Thyroid gland (tissue), 4 donors: ENCODE data around the gene ICOS.

ENCODE experiments used
- POLR2A ChIP-seq, 2 donors: fragments of 450-650 bp; IDR thresholded peaks; one replicate each; pipeline ENCODE4 v1.6.1; 2017; ENCODE audit warnings: antibody characterized with exemption in 2 of 2, mild to moderate bottlenecking in 2 of 2, moderate library complexity in 1 of 2
- TF ChIP-seq, protein P1 (sequence below), 6 experiments: fragments of 200-600 bp in 3 of 6; fragments of 450-650 bp in 3 of 6; sonication (generic) in 3 of 6; IDR thresholded peaks; one replicate each; pipeline ENCODE4 v1.5.1; 2016 to 2019; ENCODE audit warnings: antibody characterized with exemption in 6 of 6, mild to moderate bottlenecking in 2 of 6, inconsistent platforms in 1 of 6, moderate library complexity in 1 of 6

DNA sequence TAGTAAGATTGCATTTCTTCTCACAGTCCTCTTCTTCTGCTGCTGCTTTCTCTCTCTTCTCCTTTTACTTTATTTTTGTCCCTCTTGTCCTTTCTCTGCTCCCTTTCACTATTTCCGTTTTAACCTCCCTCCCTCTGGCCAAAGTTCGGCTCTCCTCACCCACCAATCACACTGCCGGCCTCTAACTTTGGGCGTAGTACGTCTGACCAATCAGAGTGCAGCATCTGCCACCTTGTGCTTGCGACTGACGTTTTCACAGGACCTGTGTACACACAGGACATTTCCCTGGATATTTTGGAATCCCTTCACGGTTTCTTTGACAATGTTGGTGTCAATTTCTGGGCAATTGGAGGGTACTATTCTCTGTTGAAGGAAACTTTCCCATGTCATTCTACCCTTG, 22.6 kb upstream of the ICOS start:
- TF ChIP-seq, protein P1, sequence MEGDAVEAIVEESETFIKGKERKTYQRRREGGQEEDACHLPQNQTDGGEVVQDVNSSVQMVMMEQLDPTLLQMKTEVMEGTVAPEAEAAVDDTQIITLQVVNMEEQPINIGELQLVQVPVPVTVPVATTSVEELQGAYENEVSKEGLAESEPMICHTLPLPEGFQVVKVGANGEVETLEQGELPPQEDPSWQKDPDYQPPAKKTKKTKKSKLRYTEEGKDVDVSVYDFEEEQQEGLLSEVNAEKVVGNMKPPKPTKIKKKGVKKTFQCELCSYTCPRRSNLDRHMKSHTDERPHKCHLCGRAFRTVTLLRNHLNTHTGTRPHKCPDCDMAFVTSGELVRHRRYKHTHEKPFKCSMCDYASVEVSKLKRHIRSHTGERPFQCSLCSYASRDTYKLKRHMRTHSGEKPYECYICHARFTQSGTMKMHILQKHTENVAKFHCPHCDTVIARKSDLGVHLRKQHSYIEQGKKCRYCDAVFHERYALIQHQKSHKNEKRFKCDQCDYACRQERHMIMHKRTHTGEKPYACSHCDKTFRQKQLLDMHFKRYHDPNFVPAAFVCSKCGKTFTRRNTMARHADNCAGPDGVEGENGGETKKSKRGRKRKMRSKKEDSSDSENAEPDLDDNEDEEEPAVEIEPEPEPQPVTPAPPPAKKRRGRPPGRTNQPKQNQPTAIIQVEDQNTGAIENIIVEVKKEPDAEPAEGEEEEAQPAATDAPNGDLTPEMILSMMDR (IDR thresholded peaks at IDR 0.05), result no peak
- TF ChIP-seq POLR2A (IDR thresholded peaks at IDR 0.05), result no peak
